ENCODE results near the gene UFSP2. TPM values are rescaled to one million over a fixed set of nuclear protein-coding genes. Genes with fewer than 3 reads are reported as not detected.

The UFSP2 gene
- total RNA-seq, 4 donors from 2014 or later, result 36.3 to 56.5 (median 40.1) TPM

DNA sequence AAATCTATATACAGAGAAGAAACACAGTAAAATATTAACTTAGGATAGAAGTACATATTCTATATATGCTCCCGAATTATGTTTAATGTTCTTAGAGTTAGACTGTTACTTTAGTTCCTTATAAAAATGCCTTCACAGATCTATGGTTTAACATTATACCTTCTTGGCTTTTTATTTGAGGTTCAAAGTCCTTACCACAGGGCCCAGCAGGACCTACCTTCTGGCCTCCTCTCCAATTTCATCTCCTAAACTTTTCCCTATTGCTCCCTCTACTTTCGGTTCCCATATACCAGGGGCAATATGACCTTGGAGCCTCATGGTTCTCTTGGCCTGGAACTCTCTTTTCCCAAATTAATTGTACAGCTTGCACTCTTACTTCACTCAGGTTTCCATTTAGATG is 17.3 kb downstream of the UFSP2 start:
- ATAC-seq (no peak), DNase-seq (no peak)
- in situ Hi-C loops (cut with MboI; ENCODE audit: low sequenced_read_pairs in 4 of 4), result no loop called here
- TF ChIP-seq, protein P1, sequence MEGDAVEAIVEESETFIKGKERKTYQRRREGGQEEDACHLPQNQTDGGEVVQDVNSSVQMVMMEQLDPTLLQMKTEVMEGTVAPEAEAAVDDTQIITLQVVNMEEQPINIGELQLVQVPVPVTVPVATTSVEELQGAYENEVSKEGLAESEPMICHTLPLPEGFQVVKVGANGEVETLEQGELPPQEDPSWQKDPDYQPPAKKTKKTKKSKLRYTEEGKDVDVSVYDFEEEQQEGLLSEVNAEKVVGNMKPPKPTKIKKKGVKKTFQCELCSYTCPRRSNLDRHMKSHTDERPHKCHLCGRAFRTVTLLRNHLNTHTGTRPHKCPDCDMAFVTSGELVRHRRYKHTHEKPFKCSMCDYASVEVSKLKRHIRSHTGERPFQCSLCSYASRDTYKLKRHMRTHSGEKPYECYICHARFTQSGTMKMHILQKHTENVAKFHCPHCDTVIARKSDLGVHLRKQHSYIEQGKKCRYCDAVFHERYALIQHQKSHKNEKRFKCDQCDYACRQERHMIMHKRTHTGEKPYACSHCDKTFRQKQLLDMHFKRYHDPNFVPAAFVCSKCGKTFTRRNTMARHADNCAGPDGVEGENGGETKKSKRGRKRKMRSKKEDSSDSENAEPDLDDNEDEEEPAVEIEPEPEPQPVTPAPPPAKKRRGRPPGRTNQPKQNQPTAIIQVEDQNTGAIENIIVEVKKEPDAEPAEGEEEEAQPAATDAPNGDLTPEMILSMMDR (IDR thresholded peaks at IDR 0.05 in 4 of 5, conservative IDR thresholded peaks at IDR 0.05 in 1 of 5), result no peak
- TF ChIP-seq POLR2A (IDR thresholded peaks at IDR 0.05), result no peak
- intact Hi-C loops (cut with DNase I; ENCODE audit: low total_unique reads), result no loop called here
- H3K4me3 ChIP-seq, result no peak overlapping the region
- H3K36me3 ChIP-seq, result peaks cover 0 to 65% of the 10 kb centered on the region in 2 donors
- peaks cover 0 to 4% of the 10 kb centered on the region in 2 donors for H3K4me1 ChIP-seq
- no peaks in the 10 kb centered on the region for H3K27me3 ChIP-seq
- no peaks in the 10 kb centered on the region for H3K9me3 ChIP-seq
- no peak overlapping the region for H3K27ac ChIP-seq

DNA sequence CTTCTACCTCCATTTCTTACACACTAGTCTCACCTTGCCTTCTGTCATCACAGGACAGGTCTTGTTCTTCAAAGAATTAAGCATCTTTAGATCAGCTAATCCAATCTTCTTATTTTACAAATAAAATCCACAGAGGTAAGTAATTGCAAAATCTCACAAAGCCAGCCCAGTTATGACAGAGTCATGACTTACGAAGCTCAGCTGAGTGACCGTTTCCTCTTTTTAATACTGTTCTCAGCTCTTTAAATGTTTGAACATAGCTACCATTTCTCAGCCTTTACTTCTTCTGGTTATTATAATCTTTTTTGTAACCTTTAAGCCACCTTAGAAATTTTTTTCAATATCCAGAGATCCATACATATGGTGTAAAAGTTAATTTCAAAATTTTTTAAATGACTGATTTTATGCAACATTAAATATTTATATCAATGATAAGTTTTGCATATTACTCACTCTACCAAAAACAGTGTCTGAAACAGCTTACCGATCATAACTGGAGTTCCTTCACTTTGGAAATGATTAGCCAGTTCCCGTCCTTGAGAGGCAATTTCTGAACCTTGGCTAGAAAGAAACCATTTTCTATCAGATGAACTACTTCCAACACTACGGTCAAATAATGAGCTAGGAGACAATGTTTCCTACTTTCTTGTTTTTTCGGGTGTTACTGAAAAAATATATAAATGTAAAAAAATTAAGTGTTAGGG is 20.3 kb downstream of the UFSP2 start:
- peaks cover 4 to 72% of the 10 kb centered on the region in 2 donors for H3K36me3 ChIP-seq
- intact Hi-C loops (cut with DNase I; ENCODE audit: low total_unique reads), result no loop called here
- TF ChIP-seq, protein P1 (IDR thresholded peaks at IDR 0.05 in 4 of 5, conservative IDR thresholded peaks at IDR 0.05 in 1 of 5), result no peak
- TF ChIP-seq POLR2A (IDR thresholded peaks at IDR 0.05), result no peak

DNA sequence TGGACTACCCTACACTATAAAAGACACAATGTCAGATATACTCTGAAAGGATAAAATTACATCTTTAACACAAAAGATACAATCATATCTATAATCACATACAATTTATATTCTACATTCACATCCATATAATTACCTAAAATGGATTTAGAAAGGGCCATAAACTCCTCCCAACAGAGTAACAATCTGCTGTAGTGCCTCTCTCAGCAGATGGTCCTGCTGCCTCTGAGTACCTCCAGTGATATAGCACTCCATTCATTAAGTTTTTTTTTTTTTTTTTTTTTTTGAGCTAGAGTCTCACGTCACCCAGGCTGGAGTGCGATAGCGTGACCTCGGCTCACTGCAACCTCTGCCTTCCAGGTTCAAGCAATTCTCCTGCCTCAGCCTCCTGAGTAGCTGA is 21.7 kb downstream of the UFSP2 start:
- H3K9me3 ChIP-seq, result no peaks in the 10 kb centered on the region
- DNase-seq (no peak), ATAC-seq (no peak)
- peaks cover 4 to 77% of the 10 kb centered on the region in 2 donors for H3K36me3 ChIP-seq
- no peak overlapping the region for H3K27ac ChIP-seq
- in situ Hi-C loops (cut with MboI; ENCODE audit: low sequenced_read_pairs in 4 of 4), result no loop called here
- TF ChIP-seq, protein P1 (IDR thresholded peaks at IDR 0.05 in 4 of 5, conservative IDR thresholded peaks at IDR 0.05 in 1 of 5), result no peak
- TF ChIP-seq POLR2A (IDR thresholded peaks at IDR 0.05), result no peak
- H3K27me3 ChIP-seq, result no peaks in the 10 kb centered on the region
- H3K4me1 ChIP-seq, result peaks cover 0 to under 1% of the 10 kb centered on the region in 2 donors
- intact Hi-C loops (cut with DNase I; ENCODE audit: low total_unique reads), result no loop called here
- H3K4me3 ChIP-seq, result no peak overlapping the region

More for the DNA sequence above, 20.3 kb downstream of the UFSP2 start:
- in situ Hi-C loops (cut with MboI; ENCODE audit: low sequenced_read_pairs in 4 of 4), result no loop called here
- Histone ChIP-seq H3K4me3 (no peak overlapping the region), H3K4me1 (no peaks in the 10 kb centered on the region), H3K27ac (no peak overlapping the region), H3K27me3 (no peaks in the 10 kb centered on the region), H3K9me3 (no peaks in the 10 kb centered on the region)
- no peak for ATAC-seq
- no peak for DNase-seq

DNA sequence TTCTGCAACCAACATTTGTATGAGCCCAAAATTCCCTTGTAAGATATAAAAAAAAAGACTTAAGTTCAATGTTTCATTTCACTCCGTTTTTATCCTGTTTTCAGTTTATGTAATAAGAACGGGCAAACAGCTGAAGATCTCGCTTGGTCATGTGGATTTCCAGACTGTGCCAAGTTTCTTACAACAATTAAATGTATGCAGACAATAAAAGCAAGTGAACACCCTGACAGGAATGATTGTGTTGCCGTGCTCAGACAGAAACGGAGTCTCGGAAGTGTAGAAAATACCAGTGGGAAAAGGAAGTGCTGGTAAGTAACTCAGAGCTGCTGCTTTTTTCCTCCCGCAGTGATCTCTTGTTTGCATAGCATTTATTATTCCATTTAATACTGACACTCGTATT is 26.3 kb downstream of the UFSP2 start:
- Histone ChIP-seq H3K4me1 (peaks cover 19 to 23% of the 10 kb centered on the region in 2 donors), H3K27ac (peak overlapping the region; percentile 50 to 100 (median 99)), H3K27me3 (no peaks in the 10 kb centered on the region), H3K4me3 (no peak overlapping the region), H3K9me3 (no peaks in the 10 kb centered on the region), H3K36me3 (peaks cover 4 to 44% of the 10 kb centered on the region in 2 donors)
- no peak for TF ChIP-seq POLR2A (IDR thresholded peaks at IDR 0.05)
- TF ChIP-seq, protein P1 (IDR thresholded peaks at IDR 0.05 in 4 of 5, conservative IDR thresholded peaks at IDR 0.05 in 1 of 5), result no peak
- in situ Hi-C loops (cut with MboI; ENCODE audit: low sequenced_read_pairs in 4 of 4) (loop anchor here in 3 of 4 donors (10.0 to 25.0 kb wide), 2 partner anchors 187 to 195 kb away; partner anchors contain the start of genes CFAP97 (in 3 of the 3) and SNX25 (in 3 of the 3)), intact Hi-C loops (cut with DNase I; ENCODE audit: low total_unique reads) (loop anchor here (1.0 to 10.0 kb wide), 6 partner anchors 71 to 1895 kb away; partner anchors contain the start of genes ACSL1 and ING2)
- DNase-seq, result no peak
- no peak for ATAC-seq

All from gastrocnemius medialis (tissue), 4 donors.